AG04450 (cell line): Measurements from ENCODE around the gene UCHL5. TPM values are rescaled to one million over a fixed set of nuclear protein-coding genes. Genes with fewer than 3 reads are reported as not detected.

Source experiments
- CTCF ChIA-PET: fragments of 300-600, 350-600 bp; formaldehyde crosslinking; extraction: SDS; loops from one replicate; lab custom pipeline; 2022; ENCODE audit warnings: antibody characterized with exemption, inconsistent platforms; lab: Charles Lee
- POLR2A ChIA-PET: fragments of 350-600 bp; formaldehyde crosslinking; extraction: SDS; loops from one replicate; lab custom pipeline; 2021; ENCODE audit warnings: antibody characterized with exemption, inconsistent platforms; lab: Yijun Ruan, JAX
- DNase-seq: peaks from one replicate; pipeline ENCODE4 v3.0.0-alpha.2; 2011; ENCODE audit warnings: low read depth, low spot score
- H3K27ac ChIP-seq: one replicate; pipeline ENCODE4 v1.5.1; 2012; ENCODE audit warnings: low read depth, low read length, control low read depth
- H3K27me3 ChIP-seq: one replicate; pipeline ENCODE4 v1.6.0; 2012; ENCODE audit warnings: low read length; ENCODE audit not compliant: control insufficient read depth, insufficient read depth
- H3K4me3 ChIP-seq: 2 replicates; pipeline ENCODE4 v1.5.1; 2011; ENCODE audit warnings: mild to moderate bottlenecking, low read depth, low read length, control low read depth
- H3K9me3 ChIP-seq: 2 replicates; pipeline ENCODE4 v1.5.1; 2012; ENCODE audit warnings: low read length; ENCODE audit not compliant: control insufficient read depth, insufficient read depth
- polyA plus RNA-seq: library from polyadenylated mRNA; depleted of rRNA; stranded (reverse); fragments of >200 nt; gene quantifications from 2 replicates; pipeline ENCODE4 v1.2.3, GENCODE V29; 2011
- TF ChIP-seq, protein P1 (sequence below): IDR thresholded peaks from 2 replicates; pipeline ENCODE4 v1.5.1; 2011; ENCODE audit warnings: low read depth, low read length, control low read depth, inconsistent platforms

UCHL5 gene
- polyA plus RNA-seq, 1 experiment: 28.8 TPM

GRCh38 chr1:193087893-193088292 is 28.7 kb upstream of the UCHL5 start:
- no peaks in the 10 kb centered on the region for H3K9me3 ChIP-seq
- no peaks in the 10 kb centered on the region for H3K27me3 ChIP-seq
- TF ChIP-seq, protein P1, sequence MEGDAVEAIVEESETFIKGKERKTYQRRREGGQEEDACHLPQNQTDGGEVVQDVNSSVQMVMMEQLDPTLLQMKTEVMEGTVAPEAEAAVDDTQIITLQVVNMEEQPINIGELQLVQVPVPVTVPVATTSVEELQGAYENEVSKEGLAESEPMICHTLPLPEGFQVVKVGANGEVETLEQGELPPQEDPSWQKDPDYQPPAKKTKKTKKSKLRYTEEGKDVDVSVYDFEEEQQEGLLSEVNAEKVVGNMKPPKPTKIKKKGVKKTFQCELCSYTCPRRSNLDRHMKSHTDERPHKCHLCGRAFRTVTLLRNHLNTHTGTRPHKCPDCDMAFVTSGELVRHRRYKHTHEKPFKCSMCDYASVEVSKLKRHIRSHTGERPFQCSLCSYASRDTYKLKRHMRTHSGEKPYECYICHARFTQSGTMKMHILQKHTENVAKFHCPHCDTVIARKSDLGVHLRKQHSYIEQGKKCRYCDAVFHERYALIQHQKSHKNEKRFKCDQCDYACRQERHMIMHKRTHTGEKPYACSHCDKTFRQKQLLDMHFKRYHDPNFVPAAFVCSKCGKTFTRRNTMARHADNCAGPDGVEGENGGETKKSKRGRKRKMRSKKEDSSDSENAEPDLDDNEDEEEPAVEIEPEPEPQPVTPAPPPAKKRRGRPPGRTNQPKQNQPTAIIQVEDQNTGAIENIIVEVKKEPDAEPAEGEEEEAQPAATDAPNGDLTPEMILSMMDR: no peak
- ChIA-PET CTCF (no interaction called here), POLR2A (no interaction called here)
- no peak overlapping the region for H3K4me3 ChIP-seq
- DNase-seq: no peak
- H3K27ac ChIP-seq: no peak overlapping the region

GRCh38 chr1:193086342-193086741 is 27.2 kb upstream of the UCHL5 start:
- TF ChIP-seq, protein P1: no peak
- Histone ChIP-seq H3K27ac (no peak overlapping the region), H3K27me3 (no peaks in the 10 kb centered on the region), H3K4me3 (no peak overlapping the region), H3K9me3 (no peaks in the 10 kb centered on the region)
- no peak for DNase-seq
- ChIA-PET CTCF (no interaction called here), POLR2A (interaction anchor here (0.6 kb wide), 1 partner anchor 65 kb away, joined by 3 read pairs; no protein-coding TSS in a partner anchor)

GRCh38 chr1:193085263-193085662 is 26.1 kb upstream of the UCHL5 start:
- DNase-seq: no peak
- Histone ChIP-seq H3K27me3 (no peaks in the 10 kb centered on the region), H3K4me3 (no peak overlapping the region), H3K27ac (no peak overlapping the region), H3K9me3 (no peaks in the 10 kb centered on the region)
- TF ChIP-seq, protein P1: no peak
- ChIA-PET POLR2A (no interaction called here), CTCF (interaction anchor here (0.7 to 1.2 kb wide), 3 partner anchors 10 to 611 kb away, joined by 3 read pairs; no protein-coding TSS in a partner anchor)

- H3K4me3 ChIP-seq: no peak overlapping the region
- POLR2A ChIA-PET: no interaction called here
- TF ChIP-seq, protein P1: no peak
- DNase-seq: no peak
- CTCF ChIA-PET: interaction anchor here (0.6 to 0.8 kb wide), 2 partner anchors 12 to 609 kb away, joined by 3 to 4 read pairs; no protein-coding TSS in a partner anchor
- H3K27ac ChIP-seq: no peak overlapping the region
- no peaks in the 10 kb centered on the region for H3K9me3 ChIP-seq
- H3K27me3 ChIP-seq: no peaks in the 10 kb centered on the region
Measured at GRCh38 chr1:193083365-193084088, 24.4 kb upstream of the UCHL5 start.

DNA sequence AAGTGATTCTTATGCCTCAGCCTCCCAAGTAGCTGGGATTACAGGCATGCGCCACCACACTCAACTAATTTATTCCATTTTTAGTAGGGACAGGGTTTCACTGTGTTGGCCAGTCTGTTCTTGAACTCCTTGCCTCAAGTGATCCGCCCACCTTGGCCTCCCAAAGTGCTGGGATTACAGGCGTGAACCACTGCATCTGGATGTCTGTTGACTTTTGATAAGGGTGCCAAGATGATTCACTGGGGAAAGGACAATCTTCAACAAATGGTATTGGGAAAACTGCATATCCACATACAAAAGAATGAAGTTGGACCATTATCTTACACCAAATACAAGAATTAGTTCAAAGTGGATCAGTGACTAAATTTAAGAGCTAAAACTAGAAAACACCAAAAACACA is 20.0 kb upstream of the UCHL5 start:
- Histone ChIP-seq H3K4me3 (no peak overlapping the region), H3K27me3 (no peaks in the 10 kb centered on the region), H3K27ac (no peak overlapping the region), H3K9me3 (no peaks in the 10 kb centered on the region)
- ChIA-PET POLR2A (interaction anchor here (0.7 kb wide), 1 partner anchor 31 kb away, joined by 4 read pairs; no protein-coding TSS in a partner anchor), CTCF (no interaction called here)
- TF ChIP-seq, protein P1: no peak
- no peak for DNase-seq
